CD4-positive, alpha-beta memory T cell (primary cell): Measurements from ENCODE around the gene PLCD3. TPM values are rescaled to one million over a fixed set of nuclear protein-coding genes. Genes with fewer than 3 reads are reported as not detected.

Source experiments
- CTCF ChIA-PET: fragments of 350-600 bp; sonication (Branson Sonifier 250); formaldehyde crosslinking; loops from one replicate; lab custom pipeline; 2021; ENCODE audit warnings: inconsistent platforms; ENCODE audit not compliant: partially characterized antibody; lab: Charles Lee
- POLR2A ChIA-PET: fragments of 350-600 bp; sonication (Branson Sonifier 250); formaldehyde crosslinking; loops from one replicate; lab custom pipeline; 2021; ENCODE audit not compliant: partially characterized antibody; lab: Charles Lee
- DNase-seq, 5 donors: peaks; one replicate each; pipeline versions ENCODE4 v3.0.0 to v3.0.0-alpha.2; 2020 to 2022; ENCODE audit warnings: mixed read lengths in 1 of 5
- H3K27ac ChIP-seq: one replicate; pipeline ENCODE4 v1.7.0; 2013; ENCODE audit warnings: low read depth, low read length
- H3K27me3 ChIP-seq: 2 replicates; pipeline ENCODE4 v1.7.0; 2013; ENCODE audit warnings: mild to moderate bottlenecking, low read length, moderate library complexity; ENCODE audit not compliant: insufficient read depth
- H3K36me3 ChIP-seq: 2 replicates; pipeline ENCODE4 v1.7.0; 2013; ENCODE audit warnings: mild to moderate bottlenecking, low read length, moderate library complexity; ENCODE audit not compliant: insufficient read depth
- H3K4me1 ChIP-seq: 2 replicates; pipeline ENCODE4 v1.7.0; 2013; ENCODE audit warnings: mild to moderate bottlenecking, low read length, moderate library complexity; ENCODE audit not compliant: insufficient read depth
- H3K4me3 ChIP-seq, 2 donors: one replicate each; pipeline ENCODE4 v1.7.0; 2013; ENCODE audit warnings: low read length in 2 of 2, mild to moderate bottlenecking in 1 of 2
- H3K9me3 ChIP-seq, 2 donors: one replicate each; pipeline ENCODE4 v1.7.0; 2013; ENCODE audit warnings: low read length in 2 of 2, control low read depth in 1 of 2; ENCODE audit not compliant: control insufficient read depth in 1 of 2
- H3K27ac Mint-ChIP-seq, 7 donors: one replicate each; pipeline ENCODE4 v1.8.0; 2020 to 2021; ENCODE audit warnings: mixed read lengths in 7 of 7, mild to moderate bottlenecking in 6 of 7, inconsistent platforms in 3 of 7, moderate library complexity in 3 of 7
- H3K27me3 Mint-ChIP-seq, 2 donors: one replicate each; pipeline ENCODE4 v1.8.0; 2020 to 2021; ENCODE audit warnings: mixed read lengths in 2 of 2
- H3K36me3 Mint-ChIP-seq, 2 donors: one replicate each; pipeline ENCODE4 v1.8.0; 2020 to 2021; ENCODE audit warnings: mixed read lengths in 2 of 2, inconsistent platforms in 1 of 2, mild to moderate bottlenecking in 1 of 2
- H3K4me1 Mint-ChIP-seq, 4 donors: one replicate each; pipeline ENCODE4 v1.8.0; 2020 to 2021; ENCODE audit warnings: mixed read lengths in 4 of 4, mild to moderate bottlenecking in 1 of 4
- H3K4me3 Mint-ChIP-seq, 8 donors: one replicate each; pipeline ENCODE4 v1.8.0; 2020 to 2021; ENCODE audit warnings: mixed read lengths in 8 of 8, mild to moderate bottlenecking in 7 of 8, moderate library complexity in 6 of 8, inconsistent platforms in 3 of 8
- H3K9me3 Mint-ChIP-seq, 8 donors: one replicate each; pipeline ENCODE4 v1.8.0; 2020 to 2021; ENCODE audit warnings: mixed read lengths in 8 of 8, mild to moderate bottlenecking in 5 of 8, inconsistent platforms in 3 of 8, moderate library complexity in 1 of 8
- intact Hi-C: fragments of 100-400 bp; cut with micrococcal nuclease; formaldehyde crosslinking; loops from one replicate; pipeline ENCODE4 v1.15.1; 2023
- polyA plus RNA-seq, 2 donors: library from polyadenylated mRNA; unstranded; fragments of 300-500 nt; fragmentation: Illumina TruSeq; gene quantifications; one replicate each; pipeline ENCODE4 v1.2.3, GENCODE V29; 2021
- total RNA-seq, 2 experiments: library from RNA; stranded (reverse); gene quantifications; one replicate each; pipeline ENCODE4 v1.2.3, GENCODE V29; 2021

PLCD3 gene
- total and polyA plus RNA-seq, 4 experiments from 2014 or later = 0.30 to 6.0 (median 2.3) TPM

- H3K4me1 Mint-ChIP-seq = peaks cover 5 to 17% (median 12%) of the 10 kb centered on the region in 4 donors
- DNase-seq = no peak
- no peak overlapping the region for H3K27ac ChIP-seq
- ChIA-PET POLR2A (interaction anchor here (3.6 to 5.7 kb wide), 2 partner anchors 9 to 22 kb away, joined by 52 to 65 read pairs; partner anchors contain the start of genes HEXIM1 and HEXIM2), CTCF (interaction anchor here (1.0 to 3.7 kb wide), 2 partner anchors 27 to 35 kb away, joined by 3 to 24 read pairs; partner anchors contain the start of gene ACBD4)
- no peak overlapping the region for H3K4me3 ChIP-seq
- no peaks in the 10 kb centered on the region for H3K27me3 ChIP-seq
- no peak overlapping the region for H3K4me3 Mint-ChIP-seq
- H3K9me3 ChIP-seq = no peaks in the 10 kb centered on the region
- peak overlapping the region in 2 of 7 donors; percentile 22 to 77 for H3K27ac Mint-ChIP-seq
- no peaks in the 10 kb centered on the region for H3K9me3 Mint-ChIP-seq
- H3K27me3 Mint-ChIP-seq = no peaks in the 10 kb centered on the region
- H3K4me1 ChIP-seq = peaks cover 16% of the 10 kb centered on the region
- H3K36me3 Mint-ChIP-seq = no peaks in the 10 kb centered on the region
- intact Hi-C loops = no loop called here
- no peaks in the 10 kb centered on the region for H3K36me3 ChIP-seq
Measured at GRCh38 chr17:45170931-45171337, 38.6 kb upstream of the PLCD3 start.

GRCh38 chr17:45170280-45170930, 38.1 kb upstream of the PLCD3 start:
- Mint-ChIP-seq H3K4me1 (peaks cover 5 to 18% (median 12%) of the 10 kb centered on the region in 4 donors), H3K9me3 (no peaks in the 10 kb centered on the region), H3K36me3 (no peaks in the 10 kb centered on the region), H3K27ac (peak overlapping the region in 1 of 7 donors; percentile 22), H3K4me3 (no peak overlapping the region), H3K27me3 (no peaks in the 10 kb centered on the region)
- CTCF ChIA-PET = interaction anchor here (1.0 to 3.7 kb wide), 2 partner anchors 27 to 35 kb away, joined by 3 to 24 read pairs; partner anchors contain the start of gene ACBD4
- Histone ChIP-seq H3K9me3 (no peaks in the 10 kb centered on the region), H3K36me3 (no peaks in the 10 kb centered on the region), H3K27ac (no peak overlapping the region), H3K4me1 (peaks cover 16% of the 10 kb centered on the region), H3K27me3 (no peaks in the 10 kb centered on the region), H3K4me3 (no peak overlapping the region)
- DNase-seq = no peak
- intact Hi-C loops = no loop called here
- POLR2A ChIA-PET = interaction anchor here (5.7 kb wide), 1 partner anchor 9 kb away, joined by 65 read pairs; the partner anchor contains the start of gene HEXIM2

- Histone ChIP-seq H3K27me3 (no peaks in the 10 kb centered on the region), H3K36me3 (no peaks in the 10 kb centered on the region), H3K9me3 (no peaks in the 10 kb centered on the region), H3K4me3 (no peak overlapping the region), H3K27ac (no peak overlapping the region), H3K4me1 (peaks cover 16% of the 10 kb centered on the region)
- POLR2A ChIA-PET = interaction anchor here (0.6 to 14.4 kb wide), 3 partner anchors 8 to 22 kb away, joined by 3 to 865 read pairs (median 65); partner anchors contain the start of genes HEXIM1 and HEXIM2
- CTCF ChIA-PET = interaction anchor here (0.9 kb wide), 1 partner anchor 8 kb away, joined by 3 read pairs; no protein-coding TSS in a partner anchor
- DNase-seq = no peak
- Mint-ChIP-seq H3K27ac (no peak overlapping the region), H3K36me3 (no peaks in the 10 kb centered on the region), H3K4me1 (peaks cover 5 to 26% (median 15%) of the 10 kb centered on the region in 4 donors), H3K9me3 (no peaks in the 10 kb centered on the region), H3K4me3 (no peak overlapping the region), H3K27me3 (no peaks in the 10 kb centered on the region)
- intact Hi-C loops = no loop called here
Measured at GRCh38 chr17:45168991-45169752, 36.9 kb upstream of the PLCD3 start.

- Histone ChIP-seq H3K4me3 (no peak overlapping the region), H3K27ac (no peak overlapping the region), H3K9me3 (no peaks in the 10 kb centered on the region), H3K36me3 (no peaks in the 10 kb centered on the region), H3K27me3 (no peaks in the 10 kb centered on the region), H3K4me1 (peaks cover 14% of the 10 kb centered on the region)
- CTCF ChIA-PET = interaction anchor here (0.6 to 22.4 kb wide), 3 partner anchors 15 to 54 kb away, joined by 3 to 552 read pairs (median 163); partner anchors contain the start of genes ACBD4, HEXIM1 and PLCD3
- POLR2A ChIA-PET = interaction anchor here (1.3 to 14.4 kb wide), 2 partner anchors 17 to 63 kb away, joined by 3 to 865 read pairs; partner anchors contain the start of gene HEXIM1
- H3K9me3 Mint-ChIP-seq = no peaks in the 10 kb centered on the region
- intact Hi-C loops = loop anchor here (5.0 kb wide), 1 partner anchor 147 kb away; no protein-coding TSS in a partner anchor
- H3K4me1 Mint-ChIP-seq = peaks cover 6 to 28% (median 19%) of the 10 kb centered on the region in 4 donors
- no peaks in the 10 kb centered on the region for H3K27me3 Mint-ChIP-seq
- H3K27ac Mint-ChIP-seq = peak overlapping the region in 1 of 7 donors; percentile 63
- peaks cover 0 to 13% of the 10 kb centered on the region in 2 donors for H3K36me3 Mint-ChIP-seq
- no peak overlapping the region for H3K4me3 Mint-ChIP-seq
- DNase-seq = no peak
Measured at GRCh38 chr17:45164734-45165269, 32.5 kb upstream of the PLCD3 start.

GRCh38 chr17:45162025-45162687, 29.8 kb upstream of the PLCD3 start:
- H3K9me3 Mint-ChIP-seq = no peaks in the 10 kb centered on the region
- CTCF ChIA-PET = interaction anchor here (1.2 to 22.4 kb wide), 4 partner anchors 11 to 36 kb away, joined by 7 to 552 read pairs (median 99); partner anchors contain the start of genes ACBD4, HEXIM1 and PLCD3
- H3K36me3 Mint-ChIP-seq = peaks cover 0 to 23% of the 10 kb centered on the region in 2 donors

More at GRCh38 chr17:45162025-45162687, 29.8 kb upstream of the PLCD3 start:
- H3K27ac ChIP-seq = peak overlapping the region; percentile 99
- H3K27me3 Mint-ChIP-seq = no peaks in the 10 kb centered on the region
- H3K27ac Mint-ChIP-seq = peak overlapping the region; percentile 90 to 100 (median 98)
- H3K4me1 ChIP-seq = peaks cover 33% of the 10 kb centered on the region
- H3K9me3 ChIP-seq = no peaks in the 10 kb centered on the region
- no peaks in the 10 kb centered on the region for H3K36me3 ChIP-seq
- POLR2A ChIA-PET = interaction anchor here (0.7 to 14.4 kb wide), 22 partner anchors 9 to 423 kb away, joined by 3 to 865 read pairs (median 8); partner anchors contain the start of genes ACBD4, FMNL1, HEXIM1 and MAP3K14
- peak overlapping the region; percentile 85 to 99 (median 98) for H3K4me3 Mint-ChIP-seq
- DNase-seq = no peak
- H3K4me1 Mint-ChIP-seq = peaks cover 17 to 51% (median 38%) of the 10 kb centered on the region in 4 donors
- intact Hi-C loops = loop anchor here (5.0 kb wide), 1 partner anchor 150 kb away; no protein-coding TSS in a partner anchor
- H3K27me3 ChIP-seq = no peaks in the 10 kb centered on the region
- H3K4me3 ChIP-seq = peak overlapping the region; percentile 18 to 25
